HepG2 (cell line): ENCODE data around the gene IFT122. TPM values are rescaled to one million over a fixed set of nuclear protein-coding genes. Genes with fewer than 3 reads are reported as not detected.

ENCODE experiments used
- ATF7 ChIP-seq, 2 experiments: fragments of 450-650 bp in 1 of 2; sonication (generic) in 1 of 2; formaldehyde crosslinking in 1 of 2; IDR thresholded peaks; 2 replicates each; pipeline versions ENCODE4 v1.4.0 to v1.6.1; 2016 to 2020; ENCODE audit warnings: antibody characterized with exemption in 1 of 2, mild to moderate bottlenecking in 1 of 2, missing genetic modification reagents in 1 of 2
- FOXP1 ChIP-seq, 2 experiments: fragments of 450-650 bp in 1 of 2; IDR thresholded peaks; 2 replicates each; pipeline ENCODE4 v1.6.1; 2017 to 2018; ENCODE audit warnings: antibody characterized with exemption in 1 of 2
- MED1 ChIP-seq: sonication (generic); formaldehyde crosslinking; IDR thresholded peaks from 2 replicates; pipeline ENCODE4 v1.4.0; 2020; ENCODE audit warnings: missing genetic modification reagents
- NFE2L2 ChIP-seq: fragments of 150-350 bp; IDR thresholded peaks from 2 replicates; pipeline ENCODE4 v1.6.1; 2014; ENCODE audit warnings: low read length
- RFXAP ChIP-seq: sonication (generic); formaldehyde crosslinking; IDR thresholded peaks from 2 replicates; pipeline ENCODE4 v1.4.0; 2020; ENCODE audit warnings: missing genetic modification reagents, borderline replicate concordance
- SSRP1 ChIP-seq: IDR thresholded peaks from 2 replicates; pipeline ENCODE4 v1.6.1; 2016; ENCODE audit warnings: control low read depth
- TEAD3 ChIP-seq: optimal IDR thresholded peaks from 2 replicates; pipeline ENCODE3; 2016; ENCODE audit warnings: borderline replicate concordance
- YEATS4 ChIP-seq: sonication (generic); formaldehyde crosslinking; IDR thresholded peaks from 2 replicates; pipeline ENCODE4 v1.4.0; 2020; ENCODE audit warnings: missing genetic modification reagents, borderline replicate concordance
- ZEB1 ChIP-seq: IDR thresholded peaks from 2 replicates; pipeline ENCODE4 v1.6.1; 2012; ENCODE audit warnings: mild to moderate bottlenecking, low read depth, inconsistent platforms; ENCODE audit not compliant: insufficient replicate concordance
- ZMYM4 ChIP-seq: sonication (generic); formaldehyde crosslinking; IDR thresholded peaks from 2 replicates; pipeline ENCODE4 v1.8.1; 2023; ENCODE audit warnings: mild to moderate bottlenecking, missing genetic modification reagents
- ZNF558 ChIP-seq: sonication (generic); formaldehyde crosslinking; IDR thresholded peaks from 2 replicates; pipeline ENCODE4 v1.9.0; 2022; ENCODE audit warnings: mild to moderate bottlenecking, missing genetic modification reagents, borderline replicate concordance
- ZNF589 ChIP-seq: sonication (generic); formaldehyde crosslinking; conservative IDR thresholded peaks from 2 replicates; pipeline ENCODE4 v1.8.0; 2022; ENCODE audit warnings: mild to moderate bottlenecking, moderate library complexity, missing genetic modification reagents
- ZNF678 ChIP-seq: sonication (generic); formaldehyde crosslinking; IDR thresholded peaks from 2 replicates; pipeline ENCODE4 v1.4.0; 2020; ENCODE audit warnings: mild to moderate bottlenecking, missing genetic modification reagents
- ZSCAN30 ChIP-seq: sonication (generic); formaldehyde crosslinking; IDR thresholded peaks from 2 replicates; pipeline ENCODE4 v1.5.0; 2020; ENCODE audit warnings: mild to moderate bottlenecking, missing genetic modification reagents
- polyA plus RNA-seq, 8 experiments: library from polyadenylated mRNA; depleted of rRNA in 3 of 8; stranded (reverse) in 7 of 8; unstranded in 1 of 8; fragments of >200 nt; fragmentation: Illumina TruSeq in 4 of 8; extraction: Trizol in 4 of 8; gene quantifications; 2 replicates each; pipeline versions ENCODE4 v1.2.1 to v1.2.3, GENCODE V29; 2011 to 2016; ENCODE audit warnings: low read depth in 4 of 8, missing spikeins in 1 of 8, mixed read lengths in 1 of 8; ENCODE audit not compliant: insufficient read depth in 1 of 8
- total RNA-seq, 5 experiments: library from RNA; depleted of rRNA; stranded (reverse); fragments of >200 nt; fragmentation: Illumina TruSeq; extraction: Trizol; gene quantifications; 2 replicates each; pipeline ENCODE4 v1.2.3, GENCODE V29; 2016; ENCODE audit warnings: low read depth in 1 of 5
- TF ChIP-seq, protein P1 (sequence below): sonication (generic); formaldehyde crosslinking; IDR thresholded peaks from 2 replicates; pipeline ENCODE4 v1.5.0; 2020; ENCODE audit warnings: mild to moderate bottlenecking, missing genetic modification reagents, borderline replicate concordance
- TF ChIP-seq, protein P2 (sequence below): sonication (generic); formaldehyde crosslinking; IDR thresholded peaks from 2 replicates; pipeline ENCODE4 v1.4.0; 2020; ENCODE audit warnings: missing genetic modification reagents, mild to moderate bottlenecking, borderline replicate concordance
- TF ChIP-seq, protein P3 (sequence below): IDR thresholded peaks from 2 replicates; pipeline ENCODE4 v1.6.1; 2018; ENCODE audit warnings: missing genetic modification reagents, mild to moderate bottlenecking, missing compliant biosample characterization
- TF ChIP-seq, protein P4 (sequence below): sonication (generic); formaldehyde crosslinking; IDR thresholded peaks from 2 replicates; pipeline ENCODE4 v1.8.0; 2022; ENCODE audit warnings: mild to moderate bottlenecking, missing genetic modification reagents, borderline replicate concordance
- TF ChIP-seq, protein P5 (sequence below): sonication (generic); formaldehyde crosslinking; IDR thresholded peaks from 2 replicates; pipeline ENCODE4 v1.4.0; 2020; ENCODE audit warnings: missing genetic modification reagents
- TF ChIP-seq, protein P6 (sequence below): sonication (generic); formaldehyde crosslinking; IDR thresholded peaks from 2 replicates; pipeline ENCODE4 v1.5.0; 2020; ENCODE audit warnings: missing genetic modification reagents

The IFT122 gene
- total and polyA plus RNA-seq, 2 of the 13 experiments (the other 11 are each of a cell fraction or from before 2014, with no cell fraction given), result 10.1 to 10.3 TPM

DNA sequence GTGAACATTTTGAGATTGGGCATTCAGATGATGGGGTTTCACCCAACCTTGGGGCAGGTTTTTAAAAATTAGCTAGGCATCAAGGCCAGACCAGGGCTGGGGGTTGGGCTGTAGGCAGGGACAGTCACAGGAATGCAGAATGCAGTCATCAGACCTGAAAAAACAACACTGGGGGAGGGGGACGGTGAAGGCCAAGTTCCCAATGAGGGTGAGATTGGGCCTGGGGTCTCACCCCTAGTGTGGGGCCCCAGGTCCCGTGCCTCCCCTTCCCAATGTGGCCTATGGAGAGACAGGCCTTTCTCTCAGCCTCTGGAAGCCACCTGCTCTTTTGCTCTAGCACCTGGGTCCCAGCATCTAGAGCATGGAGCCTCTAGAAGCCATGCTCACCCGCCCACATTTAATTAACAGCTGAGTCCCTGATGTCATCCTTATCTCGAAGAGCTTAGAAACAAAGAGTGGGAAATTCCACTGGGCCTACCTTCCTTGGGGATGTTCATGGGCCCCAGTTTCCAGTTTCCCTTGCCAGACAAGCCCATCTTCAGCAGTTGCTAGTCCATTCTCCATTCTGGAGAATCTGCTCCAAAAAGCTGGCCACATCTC, 94.5 kb downstream of the IFT122 start (continued):
- TF ChIP-seq, protein P1, sequence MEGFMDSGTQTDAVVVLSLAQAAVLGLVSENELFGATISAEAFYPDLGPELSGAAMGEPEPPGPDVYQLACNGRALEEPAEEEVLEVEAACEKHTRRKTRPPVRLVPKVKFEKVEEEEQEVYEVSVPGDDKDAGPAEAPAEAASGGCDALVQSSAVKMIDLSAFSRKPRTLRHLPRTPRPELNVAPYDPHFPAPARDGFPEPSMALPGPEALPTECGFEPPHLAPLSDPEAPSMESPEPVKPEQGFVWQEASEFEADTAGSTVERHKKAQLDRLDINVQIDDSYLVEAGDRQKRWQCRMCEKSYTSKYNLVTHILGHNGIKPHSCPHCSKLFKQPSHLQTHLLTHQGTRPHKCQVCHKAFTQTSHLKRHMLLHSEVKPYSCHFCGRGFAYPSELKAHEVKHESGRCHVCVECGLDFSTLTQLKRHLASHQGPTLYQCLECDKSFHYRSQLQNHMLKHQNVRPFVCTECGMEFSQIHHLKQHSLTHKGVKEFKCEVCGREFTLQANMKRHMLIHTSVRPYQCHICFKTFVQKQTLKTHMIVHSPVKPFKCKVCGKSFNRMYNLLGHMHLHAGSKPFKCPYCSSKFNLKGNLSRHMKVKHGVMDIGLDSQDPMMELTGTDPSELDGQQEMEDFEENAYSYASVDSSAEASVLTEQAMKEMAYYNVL (CRISPR knock-in tag), result peak; percentile 39; the same call in 1 of the 2 replicates
- TF ChIP-seq FOXP1 (IDR thresholded peaks at IDR 0.05), result no peak
- peak; percentile 56 for TF ChIP-seq FOXP1 (CRISPR knock-in tag; IDR thresholded peaks at IDR 0.05)
- no peak for TF ChIP-seq ZSCAN30
- TF ChIP-seq, protein P2, sequence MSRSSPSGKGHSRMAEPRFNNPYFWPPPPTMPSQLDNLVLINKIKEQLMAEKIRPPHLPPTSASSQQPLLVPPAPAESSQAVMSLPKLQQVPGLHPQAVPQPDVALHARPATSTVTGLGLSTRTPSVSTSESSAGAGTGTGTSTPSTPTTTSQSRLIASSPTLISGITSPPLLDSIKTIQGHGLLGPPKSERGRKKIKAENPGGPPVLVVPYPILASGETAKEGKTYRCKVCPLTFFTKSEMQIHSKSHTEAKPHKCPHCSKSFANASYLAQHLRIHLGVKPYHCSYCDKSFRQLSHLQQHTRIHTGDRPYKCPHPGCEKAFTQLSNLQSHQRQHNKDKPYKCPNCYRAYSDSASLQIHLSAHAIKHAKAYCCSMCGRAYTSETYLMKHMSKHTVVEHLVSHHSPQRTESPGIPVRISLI (CRISPR knock-in tag), result peak; percentile 67
- TF ChIP-seq SSRP1 (CRISPR knock-in tag), result no peak
- TF ChIP-seq, protein P3, sequence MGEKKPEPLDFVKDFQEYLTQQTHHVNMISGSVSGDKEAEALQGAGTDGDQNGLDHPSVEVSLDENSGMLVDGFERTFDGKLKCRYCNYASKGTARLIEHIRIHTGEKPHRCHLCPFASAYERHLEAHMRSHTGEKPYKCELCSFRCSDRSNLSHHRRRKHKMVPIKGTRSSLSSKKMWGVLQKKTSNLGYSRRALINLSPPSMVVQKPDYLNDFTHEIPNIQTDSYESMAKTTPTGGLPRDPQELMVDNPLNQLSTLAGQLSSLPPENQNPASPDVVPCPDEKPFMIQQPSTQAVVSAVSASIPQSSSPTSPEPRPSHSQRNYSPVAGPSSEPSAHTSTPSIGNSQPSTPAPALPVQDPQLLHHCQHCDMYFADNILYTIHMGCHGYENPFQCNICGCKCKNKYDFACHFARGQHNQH (CRISPR knock-in tag), result peak; percentile 50; the same call in 1 of the 2 replicates
- TF ChIP-seq ZNF558 (CRISPR knock-in tag), result no peak
- TF ChIP-seq, protein P4, sequence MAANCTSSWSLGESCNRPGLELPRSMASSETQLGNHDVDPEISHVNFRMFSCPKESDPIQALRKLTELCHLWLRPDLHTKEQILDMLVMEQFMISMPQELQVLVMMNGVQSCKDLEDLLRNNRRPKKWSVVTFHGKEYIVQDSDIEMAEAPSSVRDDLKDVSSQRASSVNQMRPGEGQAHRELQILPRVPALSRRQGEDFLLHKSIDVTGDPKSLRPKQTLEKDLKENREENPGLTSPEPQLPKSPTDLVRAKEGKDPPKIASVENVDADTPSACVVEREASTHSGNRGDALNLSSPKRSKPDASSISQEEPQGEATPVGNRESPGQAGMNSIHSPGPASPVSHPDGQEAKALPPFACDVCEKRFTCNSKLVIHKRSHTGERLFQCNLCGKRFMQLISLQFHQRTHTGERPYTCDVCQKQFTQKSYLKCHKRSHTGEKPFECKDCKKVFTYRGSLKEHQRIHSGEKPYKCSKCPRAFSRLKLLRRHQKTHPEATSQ (CRISPR knock-in tag), result no peak
- TF ChIP-seq NFE2L2, result no peak
- 0 out of 2 replicates have a peak, but pooled peaks have one; percentile 20 for TF ChIP-seq MED1 (CRISPR knock-in tag)
- no peak for TF ChIP-seq ZNF589 (CRISPR knock-in tag)
- no peak for TF ChIP-seq ZNF678 (CRISPR knock-in tag)
- no peak for TF ChIP-seq ATF7 (IDR thresholded peaks at IDR 0.05)
- TF ChIP-seq ATF7 (CRISPR knock-in tag; IDR thresholded peaks at IDR 0.05), result 0 out of 2 replicates have a peak, but pooled peaks have one; percentile 49
- TF ChIP-seq YEATS4 (CRISPR knock-in tag), result no peak
- peak; percentile 86 for TF ChIP-seq TEAD3 (CRISPR knock-in tag)
- TF ChIP-seq, protein P5, sequence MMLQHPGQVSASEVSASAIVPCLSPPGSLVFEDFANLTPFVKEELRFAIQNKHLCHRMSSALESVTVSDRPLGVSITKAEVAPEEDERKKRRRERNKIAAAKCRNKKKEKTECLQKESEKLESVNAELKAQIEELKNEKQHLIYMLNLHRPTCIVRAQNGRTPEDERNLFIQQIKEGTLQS (CRISPR knock-in tag), result 0 out of 2 replicates have a peak, but pooled peaks have one; percentile 47
- TF ChIP-seq, protein P6, sequence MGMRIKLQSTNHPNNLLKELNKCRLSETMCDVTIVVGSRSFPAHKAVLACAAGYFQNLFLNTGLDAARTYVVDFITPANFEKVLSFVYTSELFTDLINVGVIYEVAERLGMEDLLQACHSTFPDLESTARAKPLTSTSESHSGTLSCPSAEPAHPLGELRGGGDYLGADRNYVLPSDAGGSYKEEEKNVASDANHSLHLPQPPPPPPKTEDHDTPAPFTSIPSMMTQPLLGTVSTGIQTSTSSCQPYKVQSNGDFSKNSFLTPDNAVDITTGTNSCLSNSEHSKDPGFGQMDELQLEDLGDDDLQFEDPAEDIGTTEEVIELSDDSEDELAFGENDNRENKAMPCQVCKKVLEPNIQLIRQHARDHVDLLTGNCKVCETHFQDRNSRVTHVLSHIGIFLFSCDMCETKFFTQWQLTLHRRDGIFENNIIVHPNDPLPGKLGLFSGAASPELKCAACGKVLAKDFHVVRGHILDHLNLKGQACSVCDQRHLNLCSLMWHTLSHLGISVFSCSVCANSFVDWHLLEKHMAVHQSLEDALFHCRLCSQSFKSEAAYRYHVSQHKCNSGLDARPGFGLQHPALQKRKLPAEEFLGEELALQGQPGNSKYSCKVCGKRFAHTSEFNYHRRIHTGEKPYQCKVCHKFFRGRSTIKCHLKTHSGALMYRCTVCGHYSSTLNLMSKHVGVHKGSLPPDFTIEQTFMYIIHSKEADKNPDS, result peak; percentile 50; the same call in 1 of the 2 replicates
- TF ChIP-seq ZEB1, result no peak
- TF ChIP-seq RFXAP (CRISPR knock-in tag), result 0 out of 2 replicates have a peak, but pooled peaks have one; percentile 29
- TF ChIP-seq ZMYM4 (CRISPR knock-in tag), result no peak
